Measurements from ENCODE around the gene MAST2. TPM values are rescaled to one million over a fixed set of nuclear protein-coding genes. Genes with fewer than 3 reads are reported as not detected.

Gene MAST2
- total and polyA plus RNA-seq, 9 of the 15 experiments (the other 6 are each of a cell fraction or from before 2014, with no cell fraction given), result 0.73 to 32.0 (median 17.8) TPM

DNA sequence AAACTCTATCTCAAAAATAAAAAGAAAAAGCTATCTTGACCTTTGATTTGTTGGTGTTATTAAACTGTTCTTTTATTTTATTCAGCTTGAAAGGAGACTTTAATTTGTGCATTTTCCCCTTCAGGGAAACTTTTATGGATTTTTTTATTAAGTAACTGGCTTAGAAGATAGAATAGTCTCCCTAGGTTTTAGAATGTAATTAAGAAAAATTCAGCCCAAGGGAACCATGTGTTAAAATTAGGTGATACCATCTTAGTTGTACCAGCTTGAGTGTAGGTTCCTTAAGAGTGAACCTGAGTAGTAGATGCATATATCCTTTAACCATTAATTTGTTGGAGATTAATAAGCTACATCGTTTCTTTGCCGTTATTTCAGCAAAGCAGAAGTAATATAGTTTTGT, 11.4 kb downstream of the MAST2 start:
- FAIRE-seq (no peak), ATAC-seq (no peak), DNase-seq (ENCODE audit: extremely low read depth in 1 of 4, low spot score in 3 of 4) (no peak)
- no peak overlapping the region for H3K4me3 ChIP-seq
- no peak overlapping the region for H2AFZ ChIP-seq (ENCODE audit: low read depth, low read length)
- no peak overlapping the region for H3K4me2 ChIP-seq (ENCODE audit: insufficient read depth, low read length)
- BruUV-seq (replicated peaks), result no TSS peak
- no peaks in the 10 kb centered on the region for H3K4me1 ChIP-seq (replicated peaks in 1 of 2; ENCODE audit: control insufficient read depth in 2 of 2, insufficient read depth in 2 of 2, low read length in 2 of 2)
- H3K27ac ChIP-seq (ENCODE audit: extremely low read depth, low read depth, low read length), result no peak overlapping the region
- TF ChIP-seq ZKSCAN3 (CRISPR knock-in tag; IDR thresholded peaks at IDR 0.05) (no peak), SRSF9 (IDR thresholded peaks at IDR 0.05; ENCODE audit: borderline replicate concordance, low read depth, low read length) (no peak), ZNF174 (CRISPR knock-in tag; IDR thresholded peaks at IDR 0.05) (no peak), GABPA (tag; conservative IDR thresholded peaks at IDR 0.05; ENCODE audit: low read depth) (no peak), ILF3 (IDR thresholded peaks at IDR 0.05; ENCODE audit: borderline replicate concordance) (no peak), ZSCAN29 (IDR thresholded peaks at IDR 0.05) (no peak), KAT2B (IDR thresholded peaks at IDR 0.05; ENCODE audit: low read depth, low read length) (no peak), TAL1 (IDR thresholded peaks at IDR 0.05) (no peak), HCFC1 (IDR thresholded peaks at IDR 0.05; ENCODE audit: low read depth, low read length) (no peak)
- TF ChIP-seq, protein P1, sequence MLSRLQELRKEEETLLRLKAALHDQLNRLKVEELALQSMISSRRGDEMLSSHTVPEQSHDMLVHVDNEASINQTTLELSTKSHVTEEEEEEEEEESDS (CRISPR knock-in tag; IDR thresholded peaks at IDR 0.05), result no peak
- TF ChIP-seq, protein P2, sequence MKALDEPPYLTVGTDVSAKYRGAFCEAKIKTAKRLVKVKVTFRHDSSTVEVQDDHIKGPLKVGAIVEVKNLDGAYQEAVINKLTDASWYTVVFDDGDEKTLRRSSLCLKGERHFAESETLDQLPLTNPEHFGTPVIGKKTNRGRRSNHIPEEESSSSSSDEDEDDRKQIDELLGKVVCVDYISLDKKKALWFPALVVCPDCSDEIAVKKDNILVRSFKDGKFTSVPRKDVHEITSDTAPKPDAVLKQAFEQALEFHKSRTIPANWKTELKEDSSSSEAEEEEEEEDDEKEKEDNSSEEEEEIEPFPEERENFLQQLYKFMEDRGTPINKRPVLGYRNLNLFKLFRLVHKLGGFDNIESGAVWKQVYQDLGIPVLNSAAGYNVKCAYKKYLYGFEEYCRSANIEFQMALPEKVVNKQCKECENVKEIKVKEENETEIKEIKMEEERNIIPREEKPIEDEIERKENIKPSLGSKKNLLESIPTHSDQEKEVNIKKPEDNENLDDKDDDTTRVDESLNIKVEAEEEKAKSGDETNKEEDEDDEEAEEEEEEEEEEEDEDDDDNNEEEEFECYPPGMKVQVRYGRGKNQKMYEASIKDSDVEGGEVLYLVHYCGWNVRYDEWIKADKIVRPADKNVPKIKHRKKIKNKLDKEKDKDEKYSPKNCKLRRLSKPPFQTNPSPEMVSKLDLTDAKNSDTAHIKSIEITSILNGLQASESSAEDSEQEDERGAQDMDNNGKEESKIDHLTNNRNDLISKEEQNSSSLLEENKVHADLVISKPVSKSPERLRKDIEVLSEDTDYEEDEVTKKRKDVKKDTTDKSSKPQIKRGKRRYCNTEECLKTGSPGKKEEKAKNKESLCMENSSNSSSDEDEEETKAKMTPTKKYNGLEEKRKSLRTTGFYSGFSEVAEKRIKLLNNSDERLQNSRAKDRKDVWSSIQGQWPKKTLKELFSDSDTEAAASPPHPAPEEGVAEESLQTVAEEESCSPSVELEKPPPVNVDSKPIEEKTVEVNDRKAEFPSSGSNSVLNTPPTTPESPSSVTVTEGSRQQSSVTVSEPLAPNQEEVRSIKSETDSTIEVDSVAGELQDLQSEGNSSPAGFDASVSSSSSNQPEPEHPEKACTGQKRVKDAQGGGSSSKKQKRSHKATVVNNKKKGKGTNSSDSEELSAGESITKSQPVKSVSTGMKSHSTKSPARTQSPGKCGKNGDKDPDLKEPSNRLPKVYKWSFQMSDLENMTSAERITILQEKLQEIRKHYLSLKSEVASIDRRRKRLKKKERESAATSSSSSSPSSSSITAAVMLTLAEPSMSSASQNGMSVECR (CRISPR knock-in tag; IDR thresholded peaks at IDR 0.05), result no peak
- H4K20me1 ChIP-seq (replicated peaks; ENCODE audit: control insufficient read depth, insufficient read depth, low read length), result no peaks in the 10 kb centered on the region
- in situ Hi-C loops (cut with MboI), result no loop called here
- no peaks in the 10 kb centered on the region for H3K9me1 ChIP-seq (ENCODE audit: control insufficient read depth, insufficient read depth, low read length)
- H3K79me2 ChIP-seq (ENCODE audit: control insufficient read depth, insufficient read depth, low read length), result peaks cover 19% of the 10 kb centered on the region
- ChIA-PET CTCF (ENCODE audit: low intra/inter-chr PET ratio) (no interaction called here), POLR2A (no interaction called here)
- H3K36me3 ChIP-seq (ENCODE audit: control insufficient read depth, insufficient read depth, low read length), result peaks cover 22% of the 10 kb centered on the region
- intact Hi-C loops (cut with micrococcal nuclease), result no loop called here
- H3K9ac ChIP-seq (ENCODE audit: insufficient read depth in 1 of 2, low read depth in 2 of 2, low read length in 2 of 2), result no peak overlapping the region
- WGBS (ENCODE audit: insufficient coverage, low coverage, missing lambda C conversion rate), result 100% methylated on average over 2 of the region's 2 CpGs
- no peaks in the 10 kb centered on the region for H3K9me3 ChIP-seq (replicated peaks; ENCODE audit: control insufficient read depth, insufficient read depth, low read depth, low read length)
- H3K27me3 ChIP-seq (ENCODE audit: control insufficient read depth in 2 of 2, insufficient read depth in 2 of 2, low read length in 2 of 2), result no peaks in the 10 kb centered on the region
